Measurements from ENCODE around the gene ETFB. TPM values are rescaled to one million over a fixed set of nuclear protein-coding genes. Genes with fewer than 3 reads are reported as not detected.
"Not testable (repeated sequence)": the region's sequence is repeated elsewhere in the genome, so short reads cannot be mapped to it uniquely, and the experiment has no call there.

Gene ETFB
- 10 to 100 TPM; 65.8 to 74.9 (median 73.3) TPM for total RNA-seq

- H3K4me3 Mint-ChIP-seq, result peak within 1 kb of the TSS; percentile 98
- H3K36me3 Mint-ChIP-seq (ENCODE audit: insufficient read depth), result no peaks in the 10 kb centered on the region
- H3K4me1 Mint-ChIP-seq (ENCODE audit: low read depth), result peaks cover 60% of the 10 kb centered on the region
- DNase-seq (no peak), ATAC-seq (no peak)
- no peaks in the 10 kb centered on the region for H3K27me3 Mint-ChIP-seq (ENCODE audit: low read depth)
- no peaks in the 10 kb centered on the region for H3K9me3 Mint-ChIP-seq
Observed at GRCh38 chr19:51365965-51366388, at the start of gene ETFB. ETFB (minus strand) TSS chr19:51366388; CDS start chr19:51366326, 62 bp downstream.

GRCh38 chr19:51415187-51415586 is 49.0 kb upstream of the ETFB start:
- H3K9me3 Mint-ChIP-seq, result no peaks in the 10 kb centered on the region
- H3K4me3 Mint-ChIP-seq, result no peak overlapping the region
- H3K27me3 Mint-ChIP-seq (ENCODE audit: low read depth), result peaks cover 23% of the 10 kb centered on the region
- DNase-seq, result no peak
- no peaks in the 10 kb centered on the region for H3K36me3 Mint-ChIP-seq (ENCODE audit: insufficient read depth)
- ATAC-seq, result no peak
- peaks cover 10% of the 10 kb centered on the region for H3K4me1 Mint-ChIP-seq (ENCODE audit: low read depth)

GRCh38 chr19:51410950-51411748 is 45.0 kb upstream of the ETFB start:
- no peak for DNase-seq
- H3K4me3 Mint-ChIP-seq, result no peak overlapping the region
- no peak for ATAC-seq

GRCh38 chr19:51407511-51408131 is 41.4 kb upstream of the ETFB start:
- Mint-ChIP-seq H3K27me3 (ENCODE audit: low read depth) (peaks cover 13% of the 10 kb centered on the region), H3K36me3 (ENCODE audit: insufficient read depth) (peaks cover 2% of the 10 kb centered on the region), H3K4me1 (ENCODE audit: low read depth) (peaks cover 8% of the 10 kb centered on the region), H3K4me3 (no peak overlapping the region), H3K9me3 (peaks cover 7% of the 10 kb centered on the region)
- peak; percentile 61 to 66 for ATAC-seq
- DNase-seq, result no peak

More at GRCh38 chr19:51410950-51411748, 45.0 kb upstream of the ETFB start:
- Mint-ChIP-seq H3K27me3 (ENCODE audit: low read depth) (peaks cover 14% of the 10 kb centered on the region), H3K36me3 (ENCODE audit: insufficient read depth) (no peaks in the 10 kb centered on the region), H3K4me1 (ENCODE audit: low read depth) (peaks cover 8% of the 10 kb centered on the region), H3K9me3 (no peaks in the 10 kb centered on the region)

GRCh38 chr19:51402117-51402516 is 35.9 kb upstream of the ETFB start:
- no peak overlapping the region for H3K4me3 Mint-ChIP-seq
- peaks cover 2% of the 10 kb centered on the region for H3K36me3 Mint-ChIP-seq (ENCODE audit: insufficient read depth)
- DNase-seq (no peak), ATAC-seq (no peak)
- peaks cover 4% of the 10 kb centered on the region for H3K4me1 Mint-ChIP-seq (ENCODE audit: low read depth)
- H3K9me3 Mint-ChIP-seq, result peaks cover 15% of the 10 kb centered on the region
- H3K27me3 Mint-ChIP-seq (ENCODE audit: low read depth), result peaks cover 5% of the 10 kb centered on the region

GRCh38 chr19:51399936-51400335 is 33.7 kb upstream of the ETFB start:
- Mint-ChIP-seq H3K9me3 (peaks cover 15% of the 10 kb centered on the region), H3K4me1 (ENCODE audit: low read depth) (peaks cover 13% of the 10 kb centered on the region)
- not testable (repeated sequence) for ATAC-seq; H3K36me3 Mint-ChIP-seq (ENCODE audit: insufficient read depth); H3K4me3 Mint-ChIP-seq; DNase-seq; H3K27me3 Mint-ChIP-seq (ENCODE audit: low read depth)

- no peak overlapping the region for H3K4me3 Mint-ChIP-seq
- DNase-seq (no peak), ATAC-seq (no peak)
- peaks cover 15% of the 10 kb centered on the region for H3K9me3 Mint-ChIP-seq
- peaks cover 2% of the 10 kb centered on the region for H3K36me3 Mint-ChIP-seq (ENCODE audit: insufficient read depth)
- peaks cover 2% of the 10 kb centered on the region for H3K27me3 Mint-ChIP-seq (ENCODE audit: low read depth)
- H3K4me1 Mint-ChIP-seq (ENCODE audit: low read depth), result peaks cover 20% of the 10 kb centered on the region
Observed at GRCh38 chr19:51399231-51399630, 33.0 kb upstream of the ETFB start.

GRCh38 chr19:51398096-51398704 is 32.0 kb upstream of the ETFB start:
- DNase-seq (no peak), ATAC-seq (no peak)
- Mint-ChIP-seq H3K36me3 (ENCODE audit: insufficient read depth) (no peaks in the 10 kb centered on the region), H3K4me1 (ENCODE audit: low read depth) (peaks cover 25% of the 10 kb centered on the region), H3K27me3 (ENCODE audit: low read depth) (peaks cover under 1% of the 10 kb centered on the region), H3K9me3 (peaks cover 12% of the 10 kb centered on the region), H3K4me3 (no peak overlapping the region)

GRCh38 chr19:51397453-51397852 is 31.3 kb upstream of the ETFB start:
- not testable (repeated sequence) for H3K36me3 Mint-ChIP-seq (ENCODE audit: insufficient read depth); H3K4me3 Mint-ChIP-seq; H3K27me3 Mint-ChIP-seq (ENCODE audit: low read depth); H3K9me3 Mint-ChIP-seq; ATAC-seq; DNase-seq
- H3K4me1 Mint-ChIP-seq (ENCODE audit: low read depth), result peaks cover 30% of the 10 kb centered on the region

- Mint-ChIP-seq H3K27me3 (ENCODE audit: low read depth) (no peaks in the 10 kb centered on the region), H3K36me3 (ENCODE audit: insufficient read depth) (no peaks in the 10 kb centered on the region), H3K9me3 (no peaks in the 10 kb centered on the region), H3K4me1 (ENCODE audit: low read depth) (peaks cover 35% of the 10 kb centered on the region), H3K4me3 (no peak overlapping the region)
- ATAC-seq (no peak), DNase-seq (no peak)
Observed at GRCh38 chr19:51396175-51396574, 30.0 kb upstream of the ETFB start.

- Mint-ChIP-seq H3K4me3 (peak overlapping the region; percentile 73), H3K27me3 (ENCODE audit: low read depth) (no peaks in the 10 kb centered on the region), H3K4me1 (ENCODE audit: low read depth) (peaks cover 38% of the 10 kb centered on the region), H3K36me3 (ENCODE audit: insufficient read depth) (no peaks in the 10 kb centered on the region), H3K9me3 (no peaks in the 10 kb centered on the region)
- peak; percentile 92 to 94 for ATAC-seq
- peak; percentile 78 for DNase-seq
Observed at GRCh38 chr19:51394050-51394836, 28.1 kb upstream of the ETFB start.

GRCh38 chr19:51392701-51393100 is 26.5 kb upstream of the ETFB start:
- Mint-ChIP-seq H3K4me3 (peak overlapping the region; percentile 21), H3K27me3 (ENCODE audit: low read depth) (no peaks in the 10 kb centered on the region), H3K36me3 (ENCODE audit: insufficient read depth) (no peaks in the 10 kb centered on the region), H3K4me1 (ENCODE audit: low read depth) (peaks cover 34% of the 10 kb centered on the region), H3K9me3 (no peaks in the 10 kb centered on the region)
- DNase-seq (no peak), ATAC-seq (no peak)

- Mint-ChIP-seq H3K4me3 (no peak overlapping the region), H3K9me3 (no peaks in the 10 kb centered on the region), H3K36me3 (ENCODE audit: insufficient read depth) (no peaks in the 10 kb centered on the region), H3K4me1 (ENCODE audit: low read depth) (peaks cover 36% of the 10 kb centered on the region), H3K27me3 (ENCODE audit: low read depth) (no peaks in the 10 kb centered on the region)
- DNase-seq, result no peak
- ATAC-seq, result no peak
Observed at GRCh38 chr19:51391073-51391611, 25.0 kb upstream of the ETFB start.

- Mint-ChIP-seq H3K9me3 (no peaks in the 10 kb centered on the region), H3K36me3 (ENCODE audit: insufficient read depth) (no peaks in the 10 kb centered on the region), H3K4me3 (no peak overlapping the region), H3K27me3 (ENCODE audit: low read depth) (no peaks in the 10 kb centered on the region), H3K4me1 (ENCODE audit: low read depth) (peaks cover 22% of the 10 kb centered on the region)
- ATAC-seq (no peak), DNase-seq (no peak)
Observed at GRCh38 chr19:51389143-51389542, 23.0 kb upstream of the ETFB start.

Measured in activated T-cell treated with anti-CD3 and anti-CD28 coated beads, Interleukin-2, amount 50 U/mL, for 4 hours (primary cell).